HG02840 (cell line): ENCODE measurements around the gene NEIL1.
"Not testable (repeated sequence)": the region's sequence is repeated elsewhere in the genome, so short reads cannot be mapped to it uniquely, and the experiment has no call there.

Experiments
- ATAC-seq: cut with Tn5 transposase; IDR thresholded peaks from one replicate; pipeline ENCODE4 v1.9.1; 2021; ENCODE audit warnings: mild to moderate bottlenecking, moderate library complexity, moderate number of reproducible peaks; ENCODE audit not compliant: unreplicated experiment, low FRiP score

Gene NEIL1

DNA sequence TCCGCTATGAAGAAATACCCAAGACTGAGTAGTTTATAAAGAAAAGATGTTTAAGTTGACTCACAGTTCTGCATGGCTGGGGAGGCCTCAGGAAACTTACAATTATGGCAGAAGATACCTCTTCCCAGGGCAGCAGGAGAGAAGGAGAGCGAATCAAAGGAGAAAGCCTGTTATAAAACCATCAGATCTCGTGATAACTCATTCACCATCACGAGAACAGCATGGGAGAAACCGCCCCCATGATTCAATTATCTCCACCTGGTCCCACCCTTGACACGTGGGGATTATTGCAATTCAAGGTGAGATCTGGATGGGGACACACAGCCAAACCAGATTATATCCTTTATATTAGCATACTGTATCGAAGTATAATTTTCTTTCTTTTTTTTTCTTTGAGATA is 14.7 kb upstream of the NEIL1 start:
- ATAC-seq: not testable (repeated sequence)

DNA sequence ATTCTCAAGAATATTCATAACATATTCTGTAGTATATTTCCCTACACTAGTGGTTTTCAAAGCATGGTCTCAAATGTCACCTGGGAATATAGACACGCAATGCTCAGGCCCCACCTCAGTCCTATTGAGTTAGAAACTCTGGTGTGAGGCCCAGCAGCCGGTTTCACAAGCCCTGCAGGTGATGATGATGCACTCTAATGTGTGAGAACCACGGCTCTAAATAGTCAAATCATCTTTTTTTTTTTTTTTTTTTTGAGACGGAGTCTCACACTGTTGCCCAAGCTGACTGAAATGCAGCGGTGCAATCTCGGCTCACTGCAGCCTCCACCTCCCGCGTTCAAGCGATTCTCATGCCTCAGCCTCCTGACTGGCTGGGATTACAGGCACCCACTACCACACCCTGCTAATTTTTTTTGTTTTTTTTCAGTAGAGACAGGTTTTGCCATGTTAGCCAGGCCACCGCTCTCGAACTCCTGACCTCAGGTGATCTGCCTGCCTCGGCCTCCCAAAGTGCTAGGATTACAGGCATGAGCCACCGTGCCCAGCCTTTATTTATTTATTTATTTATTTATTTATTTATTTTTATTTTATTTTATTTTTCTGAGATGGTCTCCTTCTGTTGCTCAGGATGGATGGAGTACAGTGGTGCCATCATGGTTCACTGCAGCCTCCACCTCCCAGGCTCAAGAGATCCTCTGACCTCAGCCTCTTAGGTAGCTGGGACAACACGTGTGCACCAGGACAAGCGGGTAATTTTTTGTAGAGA is 13.0 kb upstream of the NEIL1 start:
- not testable (repeated sequence) for ATAC-seq

DNA sequence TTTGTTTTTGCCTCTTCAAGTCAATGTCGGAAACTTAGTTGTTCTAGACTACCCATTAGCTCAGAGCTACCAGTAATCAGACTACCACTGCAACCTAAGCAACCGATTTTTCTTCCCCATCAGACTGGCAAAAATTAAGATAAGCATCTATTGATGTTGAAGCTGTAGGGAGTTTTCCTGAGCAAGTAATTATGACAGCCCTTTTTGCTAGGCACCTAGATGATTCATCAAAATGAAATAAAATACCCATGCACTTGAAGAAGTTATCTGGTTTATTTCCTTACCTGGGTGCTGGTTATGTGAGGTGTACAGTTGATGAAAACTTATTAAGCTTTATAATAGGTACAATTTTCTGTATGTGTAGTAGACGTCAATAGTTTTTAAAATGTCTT is 11.5 kb upstream of the NEIL1 start:
- no peak for ATAC-seq

DNA sequence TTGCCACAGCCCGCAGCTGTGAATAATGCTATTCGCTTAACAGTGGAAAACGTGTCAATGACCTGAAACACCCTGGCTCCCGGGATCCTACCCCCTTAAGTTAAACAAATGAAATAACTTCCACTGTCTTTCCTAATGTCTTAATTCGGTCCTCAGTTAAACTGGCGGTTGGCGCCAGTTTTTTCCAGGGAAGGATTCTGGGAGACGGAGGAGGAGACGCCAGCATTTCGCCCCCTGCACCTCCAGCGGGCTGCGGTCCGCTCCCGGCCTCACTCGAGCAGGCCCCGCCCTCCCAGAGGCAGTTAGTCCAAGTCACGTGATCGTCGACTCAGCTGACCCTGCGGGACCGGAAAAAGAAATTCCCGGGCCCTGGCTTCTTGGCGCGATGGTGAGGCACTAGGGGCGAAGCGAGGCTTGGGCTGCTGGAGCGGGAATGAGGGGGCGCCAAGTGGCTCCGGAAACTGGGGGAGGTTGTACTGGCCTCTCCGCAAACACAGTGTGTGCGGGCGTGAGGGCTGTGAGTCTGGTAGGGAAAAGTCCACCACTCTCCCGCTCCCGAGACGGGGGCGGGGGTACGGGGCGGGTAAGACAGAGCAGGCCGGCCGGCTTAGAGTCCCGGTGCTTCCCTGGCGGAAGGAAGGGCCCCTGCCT is 11.0 kb upstream of the NEIL1 start, which contains the start of gene COMMD4:
Gene COMMD4, plus strand, starts transcription at position 359 of the 651 bp plus-strand sequence. Its CDS starts 27 bp downstream, at position 386.
- ATAC-seq: no peak

DNA sequence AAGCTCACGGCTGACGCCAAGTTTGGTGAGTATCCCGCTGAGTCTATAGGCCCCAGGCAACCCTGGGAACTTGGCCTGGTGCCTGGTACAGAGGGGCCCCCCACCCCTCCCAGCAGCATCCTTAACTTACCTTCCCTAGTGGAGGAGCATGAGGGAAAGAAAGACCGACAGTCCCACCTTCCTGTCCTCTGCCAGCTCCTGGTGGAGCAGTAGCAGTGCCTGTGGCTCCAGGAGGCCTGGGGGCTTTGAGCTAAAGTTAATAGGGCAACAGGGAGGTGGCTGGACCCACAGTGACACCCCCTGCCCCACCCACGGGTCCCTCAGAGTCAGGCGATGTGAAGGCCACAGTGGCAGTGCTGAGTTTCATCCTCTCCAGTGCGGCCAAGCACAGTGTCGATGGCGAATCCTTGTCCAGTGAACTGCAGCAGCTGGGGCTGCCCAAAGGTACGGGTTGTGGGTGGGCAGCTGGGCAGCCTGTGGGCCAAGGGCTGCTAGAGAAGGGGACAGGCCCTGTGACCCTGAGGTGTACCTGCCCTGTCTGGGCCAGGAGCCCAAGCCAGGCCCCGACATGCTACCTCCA is 8.1 kb upstream of the NEIL1 start:
- no peak for ATAC-seq

DNA sequence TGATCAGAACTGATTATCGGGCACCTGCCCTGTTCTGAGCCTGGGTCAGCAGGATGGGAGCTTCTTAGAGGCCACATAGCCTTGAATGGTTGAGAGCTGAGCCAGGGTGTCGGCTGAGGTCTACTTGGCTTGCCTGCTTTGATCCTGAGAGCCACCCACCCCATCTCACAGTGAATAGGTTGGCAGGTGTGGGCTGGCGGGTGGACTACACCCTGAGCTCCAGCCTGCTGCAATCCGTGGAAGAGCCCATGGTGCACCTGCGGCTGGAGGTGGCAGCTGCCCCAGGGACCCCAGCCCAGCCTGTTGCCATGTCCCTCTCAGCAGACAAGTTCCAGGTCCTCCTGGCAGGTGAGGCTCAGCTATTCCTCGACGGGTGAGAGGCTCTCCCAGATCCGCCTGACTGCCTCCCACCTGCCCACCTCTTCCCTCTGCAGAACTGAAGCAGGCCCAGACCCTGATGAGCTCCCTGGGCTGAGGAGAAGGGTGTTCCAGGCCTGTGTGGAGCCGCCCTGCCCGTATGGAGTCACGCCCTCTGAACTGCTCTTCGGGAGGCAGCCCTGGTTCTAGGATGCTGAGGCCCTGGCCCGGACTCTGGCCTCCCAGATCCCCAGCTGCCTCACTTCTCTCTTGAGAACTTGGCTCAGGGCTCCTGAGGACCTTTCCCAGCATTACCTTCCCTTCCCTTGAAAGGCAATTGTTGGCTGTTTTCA is 7.2 kb upstream of the NEIL1 start:
- ATAC-seq: no peak

DNA sequence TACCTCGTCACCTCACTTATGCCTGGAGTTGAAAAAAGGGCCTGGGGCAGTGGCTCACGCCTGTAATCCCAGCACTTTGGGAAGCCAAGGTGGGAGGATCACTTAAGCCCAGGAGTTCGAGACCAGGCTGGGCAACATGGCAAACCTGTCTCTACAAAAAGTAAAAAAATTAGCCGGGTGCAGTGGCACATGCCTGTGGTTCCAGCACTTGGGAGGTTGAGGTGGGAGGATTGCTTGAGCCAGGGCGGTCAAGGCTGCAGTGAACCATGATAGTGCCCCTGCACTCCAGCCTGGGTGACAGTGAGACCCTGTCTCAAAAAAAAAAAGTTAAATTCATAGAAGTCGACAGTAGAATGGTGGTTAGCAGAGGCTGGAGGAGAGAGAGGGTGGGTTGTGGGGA is 4.6 kb upstream of the NEIL1 start:
- ATAC-seq: no peak

DNA sequence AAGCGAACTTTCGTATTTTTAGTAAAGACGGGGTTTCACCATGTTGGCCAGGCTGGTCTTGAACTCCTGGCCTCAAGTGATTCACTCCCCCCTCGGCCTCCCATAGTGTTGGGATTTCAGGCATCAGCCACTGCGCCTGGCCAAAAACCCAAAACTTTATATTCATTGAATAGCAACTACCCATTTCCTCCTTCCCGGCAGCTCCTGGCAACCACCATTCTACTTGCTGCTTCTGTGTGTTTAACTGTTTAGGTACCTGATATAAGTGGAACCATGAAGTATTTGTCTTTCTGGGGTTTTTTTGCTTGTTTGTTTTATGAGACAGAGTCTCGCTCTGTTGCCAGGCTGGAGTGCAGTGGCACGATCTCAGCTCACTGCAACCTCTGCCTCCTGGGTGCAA is 2.9 kb upstream of the NEIL1 start:
- ATAC-seq: not testable (repeated sequence)

DNA sequence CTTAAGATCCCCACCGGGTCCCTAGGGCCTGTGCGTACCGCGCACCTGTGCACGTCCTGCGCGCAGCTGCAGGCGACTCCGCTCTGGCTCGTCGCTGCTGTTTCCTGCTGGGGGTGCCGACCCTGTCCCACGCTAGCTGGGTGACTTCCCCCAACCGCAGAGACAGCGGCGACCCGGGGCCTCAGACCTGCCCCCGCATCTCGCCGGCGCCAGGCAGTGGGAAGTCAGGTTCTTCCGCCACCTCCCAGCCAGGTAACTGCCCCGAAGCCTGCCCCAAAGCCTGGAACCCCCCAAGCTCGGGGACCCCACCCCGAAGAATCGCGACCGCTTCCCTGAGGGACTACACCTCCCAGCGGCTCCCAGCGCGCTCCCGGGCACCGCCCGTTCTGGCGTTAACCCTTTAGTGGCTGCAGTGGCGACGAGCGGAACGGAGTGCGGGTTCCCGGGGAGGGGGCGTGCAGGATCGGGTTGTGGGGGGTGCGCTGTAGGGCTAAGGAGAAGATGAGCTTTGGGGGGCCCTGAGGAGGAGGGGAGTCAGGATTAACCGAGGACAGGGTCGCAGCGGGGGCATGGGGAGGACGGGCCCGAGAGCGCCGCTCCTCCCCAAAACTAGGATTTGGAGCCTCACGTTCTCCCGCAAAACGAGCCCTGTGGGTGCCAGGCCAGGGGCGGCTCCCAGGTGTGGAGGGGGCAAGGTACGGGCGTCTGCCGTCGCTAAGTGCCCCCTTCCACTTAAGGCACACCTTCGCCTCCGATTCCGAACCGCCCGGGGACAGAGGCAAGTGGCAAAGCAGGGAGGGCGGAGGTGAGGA is 589 bp downstream of the NEIL1 start:
- peak; percentile 64 for ATAC-seq

DNA sequence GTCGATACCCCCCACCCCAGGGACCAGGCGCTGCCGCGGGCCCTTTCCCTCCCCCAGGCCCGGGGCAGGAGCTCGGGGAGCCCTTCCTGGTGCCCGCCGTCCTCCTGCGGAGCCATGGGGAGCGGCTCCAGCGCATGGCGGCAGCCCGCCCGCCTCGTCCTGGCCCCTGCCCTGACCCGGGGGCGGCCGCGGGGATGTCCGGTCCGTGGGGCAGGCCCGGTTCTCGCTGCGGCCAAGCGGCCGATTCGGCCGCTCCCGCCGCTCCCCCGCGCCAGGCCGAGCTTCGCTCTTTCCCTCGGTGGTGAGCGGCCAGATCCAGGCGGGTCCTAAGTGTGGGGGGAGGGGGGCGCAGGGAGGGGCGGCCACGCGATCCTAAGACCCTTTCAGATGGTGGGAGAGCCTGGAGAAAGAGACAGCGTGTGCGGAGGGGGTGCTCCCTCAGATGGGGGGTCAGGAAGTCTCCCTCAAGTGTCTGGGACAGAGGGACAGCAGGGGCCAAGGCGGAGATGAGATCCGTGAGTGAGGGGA is 1.3 kb downstream of the NEIL1 start:
- no peak for ATAC-seq

DNA sequence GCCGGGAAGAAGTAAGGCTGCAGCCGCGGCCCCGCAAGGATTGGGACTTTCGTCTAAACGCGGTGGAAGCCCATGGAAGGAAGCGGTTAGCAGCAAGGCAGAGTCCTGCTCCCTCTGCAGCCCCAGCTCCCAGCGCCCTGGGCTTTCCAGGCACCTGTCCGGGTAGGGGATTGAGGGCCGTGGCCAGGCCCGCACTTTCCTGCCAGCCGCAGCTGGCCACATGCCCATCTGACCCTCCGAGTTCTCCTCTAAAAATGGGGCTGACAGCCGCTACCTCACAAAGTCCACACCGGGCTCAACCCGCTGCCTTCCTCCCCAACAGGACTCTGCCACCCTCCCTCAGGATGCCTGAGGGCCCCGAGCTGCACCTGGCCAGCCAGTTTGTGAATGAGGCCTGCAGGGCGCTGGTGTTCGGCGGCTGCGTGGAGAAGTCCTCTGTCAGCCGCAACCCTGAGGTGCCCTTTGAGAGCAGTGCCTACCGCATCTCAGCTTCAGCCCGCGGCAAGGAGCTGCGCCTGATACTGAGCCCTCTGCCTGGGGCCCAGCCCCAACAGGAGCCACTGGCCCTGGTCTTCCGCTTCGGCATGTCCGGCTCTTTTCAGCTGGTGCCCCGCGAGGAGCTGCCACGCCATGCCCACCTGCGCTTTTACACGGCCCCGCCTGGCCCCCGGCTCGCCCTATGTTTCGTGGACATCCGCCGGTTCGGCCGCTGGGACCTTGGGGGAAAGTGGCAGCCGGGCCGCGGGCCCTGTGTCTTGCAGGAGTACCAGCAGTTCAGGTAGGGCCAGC is 1.9 kb downstream of the NEIL1 start:
- no peak for ATAC-seq

DNA sequence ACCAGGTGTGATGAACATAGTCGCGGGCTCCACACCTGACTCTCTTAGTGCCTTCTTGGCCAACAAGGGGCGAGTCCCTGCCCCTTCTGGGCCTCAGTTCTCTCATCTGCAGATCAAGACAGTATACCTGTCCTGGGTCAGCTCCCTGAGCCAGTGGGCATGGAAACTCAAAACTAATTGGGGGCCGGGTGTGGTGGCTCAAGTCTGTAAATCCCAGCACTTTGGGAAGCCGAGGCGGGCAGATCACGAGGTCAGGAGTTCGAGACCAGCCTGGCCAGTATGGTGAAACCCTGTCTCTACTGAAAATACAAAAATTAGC is 2.5 kb downstream of the NEIL1 start:
- ATAC-seq: not testable (repeated sequence)

DNA sequence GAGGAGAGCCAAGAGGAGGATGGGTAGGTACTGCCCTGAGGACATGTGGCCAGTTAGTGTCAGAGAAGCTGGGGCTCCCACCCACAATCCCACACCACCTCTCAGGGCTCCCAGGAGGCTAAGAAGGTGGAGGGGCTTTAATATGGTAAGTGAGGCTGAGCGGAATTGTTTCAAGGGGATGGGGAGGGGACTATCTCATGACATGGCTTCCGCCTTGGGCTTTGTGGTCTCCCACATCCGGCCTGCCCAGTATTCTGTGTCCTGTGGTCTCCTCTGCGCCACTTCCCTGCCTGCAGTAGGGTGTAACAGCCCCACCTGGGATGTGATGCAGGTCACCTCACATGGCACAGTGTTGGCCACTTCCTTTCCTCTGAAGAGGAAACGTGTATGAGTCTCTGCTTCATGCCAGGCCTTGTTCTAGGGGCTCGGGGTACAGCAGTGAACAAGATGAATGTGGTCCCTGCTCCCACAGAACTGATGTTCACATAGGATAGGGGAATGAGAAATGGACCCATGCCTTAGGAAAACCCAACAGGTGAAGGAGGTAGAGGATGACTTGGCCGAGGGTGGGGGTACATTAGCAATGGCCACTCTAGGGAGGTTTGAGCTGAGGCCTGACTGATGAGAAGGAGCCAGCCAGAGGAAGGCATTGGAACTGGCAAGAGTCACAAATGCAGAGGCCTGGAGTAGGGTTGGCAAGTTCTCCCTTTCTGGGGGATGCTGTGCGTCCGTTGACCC is 3.2 kb downstream of the NEIL1 start:
- no peak for ATAC-seq

DNA sequence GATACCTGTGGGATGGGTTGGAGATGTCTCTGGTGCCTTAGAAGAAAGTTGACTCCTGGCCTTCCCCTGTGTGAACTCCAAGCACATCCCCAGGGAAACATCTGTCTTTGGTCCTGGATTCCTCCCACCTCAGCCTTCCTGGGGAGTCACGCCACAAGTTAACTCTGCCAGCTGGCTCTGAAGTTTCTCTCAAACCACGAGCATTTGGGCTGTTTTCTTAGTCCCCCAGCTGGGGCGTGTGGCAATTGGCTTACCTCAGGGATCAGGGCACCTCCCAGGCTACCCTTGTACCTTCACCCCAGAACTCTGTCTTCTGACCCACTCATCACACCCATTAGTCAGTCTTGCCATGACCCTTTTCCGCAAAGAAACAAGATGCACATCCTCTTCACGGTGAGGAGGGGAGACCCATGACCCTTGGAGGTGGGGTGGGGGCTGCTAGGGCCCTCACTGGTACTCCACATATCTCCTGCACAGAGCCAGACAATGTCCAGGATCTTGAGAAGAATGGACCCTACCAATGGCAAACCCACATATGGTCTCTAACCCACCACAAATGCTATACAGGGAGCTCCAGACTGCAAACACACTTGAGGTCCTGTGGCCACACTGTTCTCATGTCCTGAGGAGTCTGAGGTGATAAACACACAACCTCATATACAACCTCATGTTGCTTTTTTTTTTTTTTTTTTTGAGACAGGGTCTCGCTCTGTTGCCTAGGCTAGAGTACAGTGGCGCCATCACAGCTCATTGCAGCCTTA is 3.9 kb downstream of the NEIL1 start:
- ATAC-seq: no peak

DNA sequence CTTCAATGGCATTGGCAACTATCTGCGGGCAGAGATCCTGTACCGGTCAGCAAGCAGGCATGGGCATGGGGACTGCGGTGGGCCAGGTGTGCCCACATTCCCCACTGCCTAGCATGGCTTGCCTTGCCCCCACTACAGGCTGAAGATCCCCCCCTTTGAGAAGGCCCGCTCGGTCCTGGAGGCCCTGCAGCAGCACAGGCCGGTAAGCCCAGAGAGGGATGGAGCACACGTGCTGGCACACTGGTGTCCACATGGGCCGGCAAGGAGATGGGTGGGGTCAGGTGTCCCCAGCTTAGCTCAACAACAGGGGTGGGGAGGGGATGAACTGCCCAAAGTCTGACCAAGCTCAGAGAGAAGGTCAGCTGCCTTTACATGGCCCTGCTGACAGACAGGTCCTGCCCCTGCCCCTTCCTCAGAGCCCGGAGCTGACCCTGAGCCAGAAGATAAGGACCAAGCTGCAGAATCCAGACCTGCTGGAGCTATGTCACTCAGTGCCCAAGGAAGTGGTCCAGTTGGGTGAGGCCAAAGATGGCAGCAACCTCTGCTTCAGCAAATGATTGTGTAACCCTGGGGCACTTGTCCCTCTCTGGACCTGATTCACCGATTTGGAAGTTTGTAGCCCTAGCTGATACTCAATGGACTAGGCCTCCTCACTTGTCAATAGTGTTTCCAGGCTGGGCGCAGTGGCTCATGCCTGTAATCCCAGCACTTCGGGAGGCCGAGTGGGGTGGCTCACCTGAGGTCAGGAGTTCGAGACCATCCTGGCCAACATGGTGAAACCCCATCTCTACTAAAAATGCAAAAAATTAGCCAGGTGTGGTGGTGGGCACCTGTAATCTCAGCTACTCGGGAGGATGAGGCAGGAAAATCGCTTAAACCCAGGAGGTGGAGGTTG is 5.6 kb downstream of the NEIL1 start:
- ATAC-seq: no peak

DNA sequence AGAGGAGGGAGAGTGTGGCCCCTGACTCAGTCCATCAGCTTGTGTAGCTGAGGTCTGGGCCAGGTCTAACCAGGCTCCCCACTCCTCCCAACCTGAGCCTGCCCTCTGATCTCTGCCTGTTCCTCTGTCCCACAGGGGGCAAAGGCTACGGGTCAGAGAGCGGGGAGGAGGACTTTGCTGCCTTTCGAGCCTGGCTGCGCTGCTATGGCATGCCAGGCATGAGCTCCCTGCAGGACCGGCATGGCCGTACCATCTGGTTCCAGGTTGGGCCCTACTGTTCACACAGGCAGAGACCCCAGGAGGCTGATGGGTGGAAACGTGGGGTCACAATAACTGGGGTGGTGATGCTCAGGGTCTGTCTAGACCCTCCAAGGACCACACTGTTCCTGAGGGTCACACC is 6.8 kb downstream of the NEIL1 start:
- no peak for ATAC-seq

DNA sequence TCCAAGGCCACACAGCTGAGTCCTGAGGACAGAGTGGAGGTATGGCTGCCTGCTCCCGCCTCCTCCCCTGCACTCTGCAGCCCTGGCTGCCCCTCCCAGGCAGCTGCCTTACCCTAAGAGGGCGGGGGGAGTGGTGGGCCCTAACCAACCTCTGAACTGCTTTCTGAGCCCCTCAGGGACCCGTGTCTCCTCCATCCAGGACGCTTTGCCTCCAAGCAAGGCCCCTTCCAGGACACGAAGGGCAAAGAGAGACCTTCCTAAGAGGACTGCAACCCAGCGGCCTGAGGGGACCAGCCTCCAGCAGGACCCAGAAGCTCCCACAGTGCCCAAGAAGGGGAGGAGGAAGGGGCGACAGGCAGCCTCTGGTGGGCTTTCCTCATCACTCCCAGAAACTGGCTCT is 7.6 kb downstream of the NEIL1 start:
- no peak for ATAC-seq
